Stomach (tissue), 9 donors: ENCODE measurements around the gene USP36. TPM values are rescaled to one million over a fixed set of nuclear protein-coding genes. Genes with fewer than 3 reads are reported as not detected.
A peak's percentile ranks its signal among the peaks of the same experiment; 100 is the strongest.

Source experiments
- DNase-seq, 2 donors: peaks; one replicate each; pipeline versions ENCODE4 v3.0.0 to v3.0.0-alpha.2; 2013 to 2019
- H3K27ac ChIP-seq, 5 donors: fragments of 200-600 bp in 4 of 5; sonication (generic) in 4 of 5; one replicate each; pipeline ENCODE4 v1.5.1; 2013 to 2019; ENCODE audit warnings: mild to moderate bottlenecking in 1 of 5, moderate library complexity in 1 of 5
- H3K27me3 ChIP-seq, 3 donors: fragments of 200-600 bp; sonication (generic); one replicate each; pipeline ENCODE4 v1.5.1; 2017 to 2019; ENCODE audit warnings: mixed run types in 1 of 3
- H3K36me3 ChIP-seq, 4 donors: fragments of 200-600 bp; sonication (generic); 1 replicate in 3 of 4; 2 replicates in 1 of 4; pipeline ENCODE4 v1.5.1; 2016 to 2019
- H3K4me1 ChIP-seq, 4 donors: fragments of 200-600 bp; sonication (generic); one replicate each; pipeline ENCODE4 v1.5.1; 2016 to 2019
- H3K4me3 ChIP-seq, 4 donors: fragments of 200-600 bp; sonication (generic) in 3 of 4; one replicate each; pipeline ENCODE4 v1.5.1; 2016 to 2019; ENCODE audit warnings: mild to moderate bottlenecking in 1 of 4
- H3K9me3 ChIP-seq, 4 donors: fragments of 200-600 bp; sonication (generic); one replicate each; pipeline ENCODE4 v1.5.1; 2016 to 2019
- CTCF ChIP-seq, 7 experiments: fragments of 450-650 bp in 4 of 7; fragments of 200-600 bp in 3 of 7; sonication (generic) in 3 of 7; IDR thresholded peaks; one replicate each; pipeline ENCODE4 v1.5.1; 2016 to 2019; ENCODE audit warnings: antibody characterized with exemption in 7 of 7, control low read depth in 2 of 7, mild to moderate bottlenecking in 1 of 7
- EP300 ChIP-seq: sonication (generic); formaldehyde crosslinking; IDR thresholded peaks from one replicate; pipeline ENCODE4 v1.6.1; 2017; ENCODE audit warnings: antibody characterized with exemption
- POLR2A ChIP-seq, 4 donors: fragments of 450-650 bp; IDR thresholded peaks; one replicate each; pipeline ENCODE4 v1.6.1; 2016; ENCODE audit warnings: antibody characterized with exemption in 4 of 4, control low read depth in 2 of 4, mild to moderate bottlenecking in 1 of 4, moderate library complexity in 1 of 4
- POLR2AphosphoS5 ChIP-seq, 3 donors: sonication (generic); formaldehyde crosslinking; IDR thresholded peaks; one replicate each; pipeline ENCODE4 v1.6.1; 2016; ENCODE audit warnings: antibody characterized with exemption in 3 of 3
- WGBS, 5 donors: extraction: QIAGEN DNeasy Blood & Tissue Kit in 3 of 5; methylation state at CpG; one replicate each; pipeline versions ENCODE4 v1.1.5 to v1.1.7; 2013 to 2018; 5-methylcytosine and 5-hydroxymethylcytosine counted together
- intact Hi-C: fragments of 100-400 bp; cut with DNase I; formaldehyde crosslinking; loops from one replicate; pipeline ENCODE4 v1.15.1; 2023; ENCODE audit warnings: low total_unique reads
- polyA plus RNA-seq, 3 donors: library from polyadenylated mRNA; stranded (reverse); fragments of 200-250 nt; gene quantifications; one replicate each; pipeline ENCODE4 v1.2.3, GENCODE V29; 2013
- total RNA-seq, 5 donors: library from RNA; depleted of rRNA; stranded (reverse); fragments of >200 nt; gene quantifications; one replicate each; pipeline versions ENCODE4 v1.1.0 to v1.2.3, GENCODE V29; 2014 to 2016
- donor health status: healthy with polysubstance abuse.
- donor health status: Bipolar disorder and iron deficiency.
- donor health status: healthy.

Gene USP36
- total and polyA plus RNA-seq, 8 donors, result 14.2 to 106 (median 34.8) TPM

DNA sequence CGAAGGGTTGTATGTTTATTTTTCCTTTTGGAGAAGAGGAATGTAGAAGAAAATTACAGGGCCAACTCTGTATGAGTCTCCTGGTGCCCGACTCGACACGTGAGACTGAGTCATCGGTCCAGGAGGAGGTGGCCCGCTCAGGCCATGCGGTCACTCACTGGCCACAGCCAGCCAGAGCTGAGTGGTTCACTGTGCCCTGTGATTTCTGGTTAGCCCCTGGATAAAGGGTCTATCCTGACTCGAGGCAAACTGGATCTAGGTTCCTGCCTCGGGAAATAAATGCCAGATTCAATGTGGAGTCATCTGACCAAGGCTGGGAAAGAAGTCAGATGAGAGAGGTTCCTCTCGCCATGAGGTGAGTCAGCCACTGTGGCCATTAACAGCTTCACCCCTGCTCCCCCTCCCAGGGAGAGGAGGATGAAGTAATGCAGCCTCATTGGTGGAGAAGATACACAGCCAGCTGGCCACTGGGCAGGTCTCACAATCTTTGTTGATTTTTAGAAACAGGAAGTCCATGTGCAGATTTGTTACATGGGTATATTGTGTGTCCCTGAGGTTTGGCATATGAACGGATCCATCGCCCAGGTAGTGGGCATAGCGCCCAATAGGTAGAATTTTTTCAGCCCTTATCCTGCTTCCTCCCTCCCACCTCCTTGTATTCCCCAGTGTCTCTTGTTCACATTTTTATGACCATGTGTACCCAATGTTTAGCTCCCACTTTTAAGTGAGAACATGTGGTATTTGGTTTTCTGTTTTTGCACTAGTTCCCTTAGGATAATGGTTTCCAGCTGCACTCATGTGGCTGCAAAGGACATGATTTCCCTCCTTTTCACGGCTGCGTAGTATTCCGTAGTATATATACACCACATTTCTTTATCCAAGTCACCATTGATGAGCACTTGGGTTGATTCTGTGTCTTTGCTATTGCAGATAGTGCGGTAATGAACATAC lies 21.7 kb upstream of the USP36 start:
- Histone ChIP-seq H3K4me3 (no peak overlapping the region), H3K27ac (peak overlapping the region; percentile 75 to 90 (median 86)), H3K36me3 (peaks cover 0 to 23% (median 12%) of the 10 kb centered on the region in 4 donors), H3K4me1 (peaks cover 11 to 59% (median 25%) of the 10 kb centered on the region in 4 donors), H3K27me3 (no peaks in the 10 kb centered on the region), H3K9me3 (no peaks in the 10 kb centered on the region)
- DNase-seq, result peak; percentile 63 to 76
- TF ChIP-seq EP300 (no peak), CTCF (IDR thresholded peaks at IDR 0.05) (no peak), POLR2AphosphoS5 (IDR thresholded peaks at IDR 0.05) (peak; percentile 33 to 86 (median 62)), POLR2A (IDR thresholded peaks at IDR 0.05) (no peak)
- WGBS, 5 donors, result 45 to 67% (median 59%) methylated on average over 17 of the region's 17 CpGs
- intact Hi-C loops, result no loop called here

DNA sequence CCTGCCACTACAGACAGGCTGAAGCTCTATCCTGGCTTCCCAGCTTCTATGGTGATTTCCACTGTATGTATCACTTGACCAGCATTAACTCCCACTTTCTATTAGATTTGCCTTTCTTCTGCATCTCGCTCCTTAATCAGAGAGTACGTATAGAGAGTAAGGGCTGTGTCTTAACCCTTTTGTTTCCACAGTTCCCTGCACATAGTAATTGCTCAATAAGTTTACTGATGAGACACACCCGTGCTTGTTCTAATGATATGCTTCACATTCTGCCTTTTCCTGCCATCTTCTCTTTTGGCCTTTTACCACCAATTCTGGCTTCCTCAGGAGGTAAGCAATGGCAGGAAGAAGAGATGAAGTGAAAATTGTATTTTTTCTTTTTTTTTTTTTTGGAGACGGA lies 20.6 kb upstream of the USP36 start:
- intact Hi-C loops, result no loop called here
- WGBS, 5 donors, result 78 to 90% (median 85%) methylated on average over 4 of the region's 4 CpGs
- DNase-seq, result no peak
- Histone ChIP-seq H3K36me3 (peaks cover 3 to 34% (median 22%) of the 10 kb centered on the region in 4 donors), H3K4me3 (no peak overlapping the region), H3K27ac (peak overlapping the region; percentile 15 to 90 (median 86)), H3K4me1 (peaks cover 9 to 48% (median 21%) of the 10 kb centered on the region in 4 donors), H3K27me3 (no peaks in the 10 kb centered on the region), H3K9me3 (no peaks in the 10 kb centered on the region)
- TF ChIP-seq POLR2AphosphoS5 (IDR thresholded peaks at IDR 0.05) (no peak), EP300 (no peak)

- Histone ChIP-seq H3K27me3 (no peaks in the 10 kb centered on the region), H3K9me3 (no peaks in the 10 kb centered on the region), H3K36me3 (peaks cover 13 to 56% (median 40%) of the 10 kb centered on the region in 4 donors), H3K4me3 (no peak overlapping the region), H3K4me1 (peaks cover 0 to 38% (median 11%) of the 10 kb centered on the region in 4 donors), H3K27ac (peak overlapping the region in 1 of 5 donors; percentile 3)
- TF ChIP-seq POLR2A (IDR thresholded peaks at IDR 0.05) (no peak), POLR2AphosphoS5 (IDR thresholded peaks at IDR 0.05) (no peak), CTCF (IDR thresholded peaks at IDR 0.05) (no peak), EP300 (no peak)
- WGBS, 5 donors, result 79 to 93% (median 87%) methylated on average over 4 of the region's 4 CpGs
- intact Hi-C loops, result no loop called here
- no peak for DNase-seq
These were observed 18.4 kb upstream of the USP36 start for GRCh38 chr17:78859051-78859450.

GRCh38 chr17:78857266-78857665 lies 16.7 kb upstream of the USP36 start:
- TF ChIP-seq EP300 (no peak), POLR2AphosphoS5 (IDR thresholded peaks at IDR 0.05) (no peak), CTCF (IDR thresholded peaks at IDR 0.05) (no peak), POLR2A (IDR thresholded peaks at IDR 0.05) (no peak)
- WGBS, 5 donors, result 91 to 95% (median 94%) methylated on average over 13 to 14 of the region's 14 CpGs
- no peak overlapping the region for H3K4me3 ChIP-seq
- no peaks in the 10 kb centered on the region for H3K9me3 ChIP-seq
- intact Hi-C loops, result no loop called here
- DNase-seq, result no peak
- peaks cover 13 to 58% (median 48%) of the 10 kb centered on the region in 4 donors for H3K36me3 ChIP-seq
- H3K27me3 ChIP-seq, result no peaks in the 10 kb centered on the region
- no peak overlapping the region for H3K27ac ChIP-seq
- H3K4me1 ChIP-seq, result peaks cover 0 to 26% (median 7%) of the 10 kb centered on the region in 4 donors
